DOHH2 (cell line): ENCODE results near the gene CACNG5.

Source experiments
- CTCF ChIP-seq: fragments of 200-600 bp; sonication (generic); IDR thresholded peaks from one replicate; pipeline ENCODE4 v1.5.1; 2014; ENCODE audit warnings: antibody characterized with exemption, mild to moderate bottlenecking, low read depth, low read length; ENCODE audit not compliant: poor library complexity, severe bottlenecking
- EZH2phosphoT487 ChIP-seq: fragments of 200-600 bp; sonication (generic); IDR thresholded peaks from 2 replicates; pipeline ENCODE4 v1.6.1; 2017; ENCODE audit warnings: borderline replicate concordance, mild to moderate bottlenecking, antibody characterized with exemption, low read length, moderate library complexity, mixed read lengths

GRCh38 chr17:66819466-66819865, 15.5 kb upstream of the CACNG5 start:
- TF ChIP-seq EZH2phosphoT487 (no peak), CTCF (no peak)
